DND-41 (cell line): ENCODE data around the gene ARHGEF12.

Experiments
- ATAC-seq: fragments of 200-7000 bp; cut with Tn5 transposase; 3 replicates; pipeline ENCODE4 v1.9.1; 2021; ENCODE audit warnings: low read depth; ENCODE audit not compliant: insufficient read depth
- DNase-seq: peaks from one replicate; pipeline ENCODE4 v3.0.0-alpha.2; 2020
- H2AFZ ChIP-seq: 2 replicates; pipeline ENCODE4 v1.6.0; 2012; ENCODE audit warnings: low read depth, low read length
- H3K27ac ChIP-seq: 2 replicates; pipeline ENCODE4 v1.5.1; 2012; ENCODE audit warnings: low read length, inconsistent platforms
- H3K27me3 ChIP-seq: fragments of 200-600 bp; sonication (generic); 2 replicates; pipeline ENCODE4 v1.6.0; 2012; ENCODE audit warnings: low read length, mild to moderate bottlenecking, inconsistent platforms; ENCODE audit not compliant: insufficient read depth, poor library complexity
- H3K36me3 ChIP-seq: 2 replicates; pipeline ENCODE4 v1.5.1; 2012; ENCODE audit warnings: low read length, inconsistent platforms; ENCODE audit not compliant: insufficient read depth
- H3K4me1 ChIP-seq: 2 replicates; pipeline ENCODE4 v1.5.1; 2012; ENCODE audit warnings: mild to moderate bottlenecking, low read length; ENCODE audit not compliant: insufficient read depth
- H3K4me2 ChIP-seq: 2 replicates; pipeline ENCODE4 v1.6.0; 2012; ENCODE audit warnings: mild to moderate bottlenecking, moderate library complexity, low read length, inconsistent platforms; ENCODE audit not compliant: insufficient read depth
- H3K4me3 ChIP-seq, 2 experiments: fragments of 200-600 bp in 1 of 2; shearing (Covaris generic) in 1 of 2; 2 replicates each; pipeline ENCODE4 v1.5.1; 2012 to 2016; ENCODE audit warnings: inconsistent platforms in 2 of 2, low read length in 2 of 2, mild to moderate bottlenecking in 2 of 2, low read depth in 1 of 2, moderate library complexity in 1 of 2
- H3K79me2 ChIP-seq: 2 replicates; pipeline ENCODE4 v1.6.0; 2012; ENCODE audit warnings: low read length, inconsistent platforms; ENCODE audit not compliant: insufficient read depth
- H3K9ac ChIP-seq: 2 replicates; pipeline ENCODE4 v1.6.0; 2012; ENCODE audit warnings: low read depth, mild to moderate bottlenecking, inconsistent platforms, low read length, moderate library complexity
- H3K9me3 ChIP-seq: 2 replicates; pipeline ENCODE4 v1.5.1; 2012; ENCODE audit warnings: low read length, moderate library complexity, mild to moderate bottlenecking, inconsistent platforms; ENCODE audit not compliant: insufficient read depth, severe bottlenecking
- H4K20me1 ChIP-seq: 2 replicates; pipeline ENCODE4 v1.6.0; 2012; ENCODE audit warnings: low read length; ENCODE audit not compliant: insufficient read depth
- CTCF ChIP-seq: IDR thresholded peaks from 2 replicates; pipeline ENCODE4 v1.5.1; 2012; ENCODE audit warnings: borderline replicate concordance, low read length, moderate library complexity, mild to moderate bottlenecking; ENCODE audit not compliant: poor library complexity, severe bottlenecking; ENCODE audit errors: extremely low read depth
- EZH2 ChIP-seq: IDR thresholded peaks from 3 replicates; pipeline ENCODE4 v1.6.1; 2012; ENCODE audit warnings: borderline replicate concordance, low read depth, mild to moderate bottlenecking, moderate library complexity, low read length, inconsistent platforms; ENCODE audit not compliant: severe bottlenecking

The ARHGEF12 gene

GRCh38 chr11:120425527-120425926 lies 89.3 kb downstream of the ARHGEF12 start:
- Histone ChIP-seq H3K27me3 (peaks cover 18% of the 10 kb centered on the region), H3K79me2 (no peaks in the 10 kb centered on the region), H2AFZ (no peak overlapping the region), H3K9ac (no peak overlapping the region), H3K9me3 (no peaks in the 10 kb centered on the region), H3K36me3 (no peaks in the 10 kb centered on the region), H3K27ac (no peak overlapping the region), H4K20me1 (no peaks in the 10 kb centered on the region; the same call in 1 of the 2 replicates), H3K4me3 (no peak overlapping the region), H3K4me1 (no peaks in the 10 kb centered on the region), H3K4me2 (no peak overlapping the region)
- TF ChIP-seq CTCF (no peak), EZH2 (no peak)
- ATAC-seq (no peak), DNase-seq (no peak)

GRCh38 chr11:120430146-120430545 lies 93.9 kb downstream of the ARHGEF12 start:
- Histone ChIP-seq H3K9ac (no peak overlapping the region), H3K4me1 (no peaks in the 10 kb centered on the region), H3K27ac (no peak overlapping the region), H2AFZ (no peak overlapping the region), H3K9me3 (no peaks in the 10 kb centered on the region), H3K27me3 (peaks cover 15% of the 10 kb centered on the region), H4K20me1 (no peaks in the 10 kb centered on the region), H3K79me2 (no peaks in the 10 kb centered on the region), H3K36me3 (no peaks in the 10 kb centered on the region), H3K4me3 (no peak overlapping the region), H3K4me2 (no peak overlapping the region)
- DNase-seq: no peak
- ATAC-seq: no peak
- TF ChIP-seq EZH2 (no peak), CTCF (no peak)

- Histone ChIP-seq H3K27ac (no peak overlapping the region), H3K4me2 (no peak overlapping the region), H3K9ac (no peak overlapping the region), H4K20me1 (no peaks in the 10 kb centered on the region), H3K79me2 (no peaks in the 10 kb centered on the region), H3K9me3 (no peaks in the 10 kb centered on the region), H3K36me3 (no peaks in the 10 kb centered on the region), H3K27me3 (peaks cover 13% of the 10 kb centered on the region), H2AFZ (no peak overlapping the region), H3K4me3 (no peak overlapping the region), H3K4me1 (no peaks in the 10 kb centered on the region)
- DNase-seq (no peak), ATAC-seq (no peak)
- no peak for TF ChIP-seq EZH2
- TF ChIP-seq CTCF: peak; percentile 43
Observed at GRCh38 chr11:120431633-120432032, 95.4 kb downstream of the ARHGEF12 start.
